Esophagus muscularis mucosa (tissue), 4 donors: ENCODE data around the gene SOX21. TPM values are rescaled to one million over a fixed set of nuclear protein-coding genes. Genes with fewer than 3 reads are reported as not detected.

ENCODE experiments used
- DNase-seq: peaks from one replicate; pipeline ENCODE4 v3.0.0-alpha.2; 2017; ENCODE audit errors: extremely low spot score
- H3K27ac ChIP-seq, 4 donors: fragments of 200-600 bp; sonication (generic); replicated peaks in 1 of 4; 1 replicate in 3 of 4; 2 replicates in 1 of 4; pipeline ENCODE4 v1.5.1; 2016 to 2019; ENCODE audit warnings: mild to moderate bottlenecking in 1 of 4
- H3K27me3 ChIP-seq, 4 donors: fragments of 200-600 bp; sonication (generic); one replicate each; pipeline versions ENCODE4 v1.5.1 to v1.6.0; 2016 to 2019
- H3K36me3 ChIP-seq, 4 donors: fragments of 200-600 bp; sonication (generic); one replicate each; pipeline ENCODE4 v1.5.1; 2016 to 2019
- H3K4me1 ChIP-seq, 4 donors: fragments of 200-600 bp; sonication (generic); one replicate each; pipeline ENCODE4 v1.5.1; 2016 to 2019
- H3K4me3 ChIP-seq, 4 donors: fragments of 200-600 bp; sonication (generic); 1 replicate in 2 of 4; 2 replicates in 2 of 4; pipeline ENCODE4 v1.5.1; 2016 to 2019; ENCODE audit warnings: mild to moderate bottlenecking in 4 of 4, moderate library complexity in 1 of 4
- H3K9me3 ChIP-seq, 4 donors: fragments of 200-600 bp; sonication (generic); 1 replicate in 3 of 4; 2 replicates in 1 of 4; pipeline ENCODE4 v1.5.1; 2016 to 2019
- EP300 ChIP-seq: sonication (generic); formaldehyde crosslinking; IDR thresholded peaks from one replicate; pipeline ENCODE4 v1.6.1; 2017; ENCODE audit warnings: antibody characterized with exemption
- POLR2A ChIP-seq: fragments of 450-650 bp; IDR thresholded peaks from one replicate; pipeline ENCODE4 v1.6.1; 2017; ENCODE audit warnings: antibody characterized with exemption, moderate library complexity, mild to moderate bottlenecking, low read depth
- POLR2AphosphoS5 ChIP-seq, 2 donors: sonication (generic); formaldehyde crosslinking; IDR thresholded peaks; one replicate each; pipeline ENCODE4 v1.6.1; 2017; ENCODE audit warnings: antibody characterized with exemption in 2 of 2
- WGBS: methylation state at CpG from one replicate; pipeline ENCODE4 v1.1.5; 2018; 5-methylcytosine and 5-hydroxymethylcytosine counted together
- intact Hi-C: fragments of 100-400 bp; cut with DNase I; formaldehyde crosslinking; loops from one replicate; pipeline ENCODE4 v1.15.1; 2023
- total RNA-seq, 4 donors: library from RNA; depleted of rRNA; stranded (reverse); fragments of >200 nt; gene quantifications; one replicate each; pipeline versions ENCODE4 v1.1.0 to v1.2.1, GENCODE V29; 2016
- TF ChIP-seq, protein P1 (sequence below), 3 experiments: fragments of 200-600 bp in 2 of 3; fragments of 450-650 bp in 1 of 3; sonication (generic) in 2 of 3; IDR thresholded peaks; one replicate each; pipeline ENCODE4 v1.5.1; 2017 to 2019; ENCODE audit warnings: antibody characterized with exemption in 3 of 3, mild to moderate bottlenecking in 2 of 3, moderate library complexity in 1 of 3

Gene SOX21
- total RNA-seq, 4 donors from 2014 or later, result not detected

DNA sequence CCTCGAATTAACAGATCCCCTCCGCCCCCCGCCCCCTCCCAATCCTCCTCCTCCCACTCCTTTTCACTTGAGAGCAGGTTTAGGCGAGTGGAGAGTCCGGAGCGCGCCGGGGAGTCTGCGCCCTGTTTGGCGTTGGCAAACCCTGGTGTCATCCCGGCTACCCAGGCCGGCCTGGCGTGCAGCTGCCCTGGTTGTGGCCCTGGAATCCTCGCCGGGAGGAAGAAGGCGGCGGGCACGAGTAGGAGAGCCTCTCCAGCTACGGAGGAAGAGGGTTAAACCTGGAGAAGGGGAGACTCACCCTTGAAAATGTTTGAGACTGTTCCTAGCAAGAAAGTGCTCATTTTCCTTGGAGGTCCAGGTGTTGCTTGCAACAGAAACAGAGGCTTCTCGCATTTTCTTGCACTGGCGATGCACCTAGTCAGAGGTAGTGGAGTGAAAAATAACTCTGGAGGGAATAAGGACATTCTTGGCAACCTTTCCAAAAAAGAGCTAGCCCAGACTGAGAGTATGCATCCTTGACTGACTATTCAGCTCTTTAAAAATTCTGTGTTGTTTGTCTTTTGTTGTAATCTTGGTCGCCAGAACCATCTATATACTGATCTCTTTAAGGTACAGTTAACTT is 1.3 kb upstream of the SOX21 start:
- peaks cover 0 to 86% (median 32%) of the 10 kb centered on the region in 4 donors for H3K27me3 ChIP-seq
- TF ChIP-seq POLR2A, result no peak
- TF ChIP-seq EP300, result no peak
- no peak for TF ChIP-seq POLR2AphosphoS5 (IDR thresholded peaks at IDR 0.05)
- WGBS, result 13% methylated on average over 18 of the region's 22 CpGs
- peak overlapping the region in 1 of 4 donors; percentile 46 for H3K4me3 ChIP-seq
- H3K27ac ChIP-seq, result no peak overlapping the region
- H3K36me3 ChIP-seq, result no peaks in the 10 kb centered on the region
- H3K4me1 ChIP-seq, result peaks cover 20 to 34% (median 33%) of the 10 kb centered on the region in 4 donors
- intact Hi-C loops, result no loop called here
- no peaks in the 10 kb centered on the region for H3K9me3 ChIP-seq
- DNase-seq, result no peak

DNA sequence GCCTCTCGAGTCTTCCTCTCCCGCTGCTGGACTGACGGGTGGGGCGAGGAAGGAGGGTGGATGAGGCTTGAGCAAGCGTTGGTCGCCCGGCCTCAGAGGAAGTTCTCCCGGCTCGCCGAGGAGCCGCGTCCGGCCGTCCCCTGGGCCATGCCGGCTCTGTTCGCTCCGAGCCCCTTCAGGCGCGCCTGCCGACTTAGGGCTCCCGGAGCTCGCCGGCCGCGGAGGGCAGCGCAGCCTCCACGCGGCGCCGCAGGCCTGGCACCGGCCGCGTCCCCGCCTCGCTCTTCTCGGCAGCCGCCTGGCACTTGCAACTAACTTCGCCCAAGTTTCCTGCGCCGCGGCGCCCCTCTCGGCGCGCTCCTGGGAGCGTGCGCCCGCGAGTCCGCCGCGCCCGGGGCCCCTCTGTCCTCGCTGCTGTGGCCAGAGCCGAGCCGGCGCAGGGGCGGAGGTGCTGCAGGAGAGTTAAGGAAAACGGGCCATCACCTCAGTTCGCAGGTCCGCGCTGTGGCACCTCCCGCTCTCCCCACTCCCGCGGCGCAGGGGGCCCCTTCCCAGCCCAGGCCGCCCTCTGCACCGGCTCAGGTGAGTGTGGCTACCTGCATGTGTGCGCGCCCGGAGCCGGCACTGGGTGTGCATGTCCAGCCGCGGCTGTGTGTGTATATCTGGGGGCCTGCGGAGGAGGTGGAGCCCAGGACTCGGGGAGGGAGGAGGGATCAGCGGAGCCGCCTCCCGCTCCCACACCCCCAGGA is 641 bp upstream of the SOX21 start:
- no CpG with 5 or more reads among the region's 79 CpGs for WGBS
- no peaks in the 10 kb centered on the region for H3K36me3 ChIP-seq
- H3K9me3 ChIP-seq, result no peaks in the 10 kb centered on the region
- TF ChIP-seq EP300, result no peak
- peak; percentile 83 for DNase-seq
- intact Hi-C loops, result no loop called here
- no peak overlapping the region for H3K27ac ChIP-seq
- peaks cover 20 to 39% (median 37%) of the 10 kb centered on the region in 4 donors for H3K4me1 ChIP-seq
- H3K4me3 ChIP-seq, result peak overlapping the region; percentile 25 to 46 (median 39)
- peaks cover 0 to 92% (median 39%) of the 10 kb centered on the region in 4 donors for H3K27me3 ChIP-seq

DNA sequence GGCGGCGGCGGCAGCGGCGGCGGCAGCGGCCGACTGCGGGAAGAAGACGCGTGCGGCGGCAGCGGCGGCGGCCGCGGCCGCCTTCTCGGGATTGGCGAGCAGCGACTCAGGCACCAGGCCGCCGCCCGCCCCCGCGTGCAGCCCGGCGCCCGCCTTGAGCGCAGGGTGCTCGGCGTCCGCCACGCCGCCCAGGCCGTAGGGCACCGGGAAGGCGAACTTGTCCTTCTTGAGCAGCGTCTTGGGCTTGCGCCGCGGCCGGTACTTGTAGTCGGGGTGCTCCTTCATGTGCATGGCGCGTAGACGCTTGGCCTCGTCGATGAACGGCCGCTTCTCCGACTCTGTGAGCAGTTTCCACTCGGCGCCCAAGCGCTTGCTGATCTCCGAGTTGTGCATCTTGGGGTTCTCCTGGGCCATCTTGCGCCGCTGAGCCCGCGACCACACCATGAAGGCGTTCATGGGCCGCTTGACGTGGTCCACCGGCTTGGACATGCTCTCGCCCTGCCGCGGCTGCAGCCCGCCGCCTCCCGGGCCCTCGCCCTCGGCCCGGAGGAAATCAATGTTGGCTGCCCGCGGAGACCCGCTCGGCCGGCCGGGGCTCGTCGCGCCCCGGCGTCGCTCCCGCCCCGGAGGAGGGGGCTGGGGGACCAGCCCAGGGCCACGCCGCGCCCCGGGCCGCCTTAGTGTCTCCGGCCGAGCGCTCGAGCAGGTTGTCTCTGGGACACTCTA is 621 bp downstream of the SOX21 start:
- H3K4me1 ChIP-seq, result peaks cover 25 to 52% (median 48%) of the 10 kb centered on the region in 4 donors
- no peak for TF ChIP-seq EP300
- no peak for TF ChIP-seq POLR2AphosphoS5 (IDR thresholded peaks at IDR 0.05)
- no peak for TF ChIP-seq POLR2A
- TF ChIP-seq, protein P1, sequence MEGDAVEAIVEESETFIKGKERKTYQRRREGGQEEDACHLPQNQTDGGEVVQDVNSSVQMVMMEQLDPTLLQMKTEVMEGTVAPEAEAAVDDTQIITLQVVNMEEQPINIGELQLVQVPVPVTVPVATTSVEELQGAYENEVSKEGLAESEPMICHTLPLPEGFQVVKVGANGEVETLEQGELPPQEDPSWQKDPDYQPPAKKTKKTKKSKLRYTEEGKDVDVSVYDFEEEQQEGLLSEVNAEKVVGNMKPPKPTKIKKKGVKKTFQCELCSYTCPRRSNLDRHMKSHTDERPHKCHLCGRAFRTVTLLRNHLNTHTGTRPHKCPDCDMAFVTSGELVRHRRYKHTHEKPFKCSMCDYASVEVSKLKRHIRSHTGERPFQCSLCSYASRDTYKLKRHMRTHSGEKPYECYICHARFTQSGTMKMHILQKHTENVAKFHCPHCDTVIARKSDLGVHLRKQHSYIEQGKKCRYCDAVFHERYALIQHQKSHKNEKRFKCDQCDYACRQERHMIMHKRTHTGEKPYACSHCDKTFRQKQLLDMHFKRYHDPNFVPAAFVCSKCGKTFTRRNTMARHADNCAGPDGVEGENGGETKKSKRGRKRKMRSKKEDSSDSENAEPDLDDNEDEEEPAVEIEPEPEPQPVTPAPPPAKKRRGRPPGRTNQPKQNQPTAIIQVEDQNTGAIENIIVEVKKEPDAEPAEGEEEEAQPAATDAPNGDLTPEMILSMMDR (IDR thresholded peaks at IDR 0.05), result no peak
- DNase-seq, result peak; percentile 89
- 4% methylated on average over 17 of the region's 97 CpGs for WGBS
- intact Hi-C loops, result no loop called here
- no peaks in the 10 kb centered on the region for H3K9me3 ChIP-seq
- H3K27me3 ChIP-seq, result peaks cover 3 to 93% (median 52%) of the 10 kb centered on the region in 4 donors
- no peak overlapping the region for H3K27ac ChIP-seq
- H3K4me3 ChIP-seq, result peak overlapping the region; percentile 25 to 46 (median 39)
- H3K36me3 ChIP-seq, result no peaks in the 10 kb centered on the region

DNA sequence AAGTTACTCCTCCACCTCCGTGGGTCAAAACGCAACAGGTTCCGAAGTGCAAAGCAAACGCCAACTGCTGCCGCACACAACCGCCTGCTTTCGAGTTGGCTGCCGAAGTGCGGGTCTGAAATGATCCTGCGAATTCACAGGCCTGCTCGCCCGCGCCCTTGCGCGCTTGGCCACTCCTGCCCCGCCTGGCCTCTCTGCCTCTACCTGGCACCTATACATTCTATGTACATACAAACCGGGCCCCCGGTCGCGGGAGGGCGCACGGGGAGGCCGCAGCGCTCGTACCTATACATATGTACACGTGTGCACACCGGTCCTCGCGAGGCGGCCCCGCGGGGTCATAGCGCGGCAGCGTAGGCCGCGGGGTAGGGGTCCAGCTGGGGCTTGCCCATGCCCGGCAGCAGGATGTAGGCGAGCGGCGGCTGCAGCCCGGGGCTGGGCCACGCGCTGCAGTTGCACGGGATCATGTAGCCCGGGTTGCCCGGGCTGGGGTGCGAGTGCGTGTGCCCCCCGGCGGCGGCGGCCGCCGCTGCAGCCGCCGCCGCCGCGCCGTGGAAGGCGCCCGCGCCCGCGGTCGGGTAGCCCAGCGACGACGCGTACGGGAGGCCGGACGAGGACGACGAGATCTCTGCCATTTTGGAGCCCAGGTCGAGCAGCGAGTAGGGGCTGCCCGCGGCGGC is 1.3 kb downstream of the SOX21 start:
- H3K9me3 ChIP-seq, result no peaks in the 10 kb centered on the region
- TF ChIP-seq POLR2A (no peak), EP300 (no peak), POLR2AphosphoS5 (IDR thresholded peaks at IDR 0.05) (no peak)
- TF ChIP-seq, protein P1 (IDR thresholded peaks at IDR 0.05), result no peak
- 7% methylated on average over 12 of the region's 81 CpGs for WGBS
- peaks cover 25 to 53% (median 50%) of the 10 kb centered on the region in 4 donors for H3K4me1 ChIP-seq
- peaks cover 3 to 93% (median 59%) of the 10 kb centered on the region in 4 donors for H3K27me3 ChIP-seq
- H3K36me3 ChIP-seq, result no peaks in the 10 kb centered on the region
- DNase-seq, result peak; percentile 79
- intact Hi-C loops, result no loop called here
- no peak overlapping the region for H3K27ac ChIP-seq
- peak overlapping the region; percentile 25 to 46 (median 39) for H3K4me3 ChIP-seq

DNA sequence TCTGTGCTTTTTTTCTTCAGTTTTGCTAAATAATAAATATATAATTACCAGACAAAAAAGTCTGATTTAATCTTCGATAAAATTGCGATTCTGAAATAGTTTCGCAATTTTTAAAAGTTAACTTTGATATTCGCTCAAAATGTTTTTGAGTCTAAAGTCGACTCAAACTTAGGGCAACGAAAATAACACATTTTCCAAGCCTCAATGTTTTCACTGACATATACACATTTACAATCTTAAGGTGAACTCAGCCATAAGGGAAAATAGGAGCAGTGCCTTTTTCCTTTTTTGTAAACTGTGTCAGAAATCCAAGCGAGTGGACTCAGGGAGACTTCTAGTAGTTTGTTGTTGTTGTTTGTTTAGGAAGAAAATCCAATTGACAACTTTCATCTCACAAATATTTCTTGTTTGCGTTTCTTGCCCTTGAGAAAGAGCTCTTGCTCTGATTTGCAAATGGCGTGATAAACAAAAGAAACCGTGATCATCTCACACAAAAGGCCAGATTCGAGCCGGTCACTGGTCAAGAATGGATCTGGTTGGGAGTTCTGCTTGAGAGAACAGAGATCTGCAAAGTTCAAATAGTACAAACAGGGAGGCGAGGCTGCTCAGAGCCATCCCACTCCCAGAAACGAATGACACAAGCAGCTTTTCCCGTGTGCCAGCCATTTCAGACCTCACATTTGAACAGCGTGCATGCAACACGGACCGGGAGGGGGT is 2.1 kb downstream of the SOX21 start:
- Histone ChIP-seq H3K27me3 (peaks cover 3 to 98% (median 67%) of the 10 kb centered on the region in 4 donors), H3K4me3 (peak overlapping the region in 1 of 4 donors; percentile 39), H3K9me3 (no peaks in the 10 kb centered on the region), H3K27ac (no peak overlapping the region), H3K36me3 (no peaks in the 10 kb centered on the region), H3K4me1 (peaks cover 25 to 58% (median 51%) of the 10 kb centered on the region in 4 donors)
- WGBS, result 21% methylated on average over 18 of the region's 18 CpGs
- intact Hi-C loops, result no loop called here
- DNase-seq, result peak; percentile 74
- TF ChIP-seq EP300 (no peak), POLR2A (no peak), POLR2AphosphoS5 (IDR thresholded peaks at IDR 0.05) (no peak)
- TF ChIP-seq, protein P1 (IDR thresholded peaks at IDR 0.05), result no peak
